Psoas muscle (tissue), 8 donors: ENCODE measurements around the gene TRAF3IP1. TPM values are rescaled to one million over a fixed set of nuclear protein-coding genes. Genes with fewer than 3 reads are reported as not detected.

ENCODE experiments used
- ATAC-seq, 4 donors: fragments of 200-7000 bp; cut with Tn5 transposase; one replicate each; pipeline ENCODE4 v1.9.1; 2020; ENCODE audit warnings: moderate library complexity in 3 of 4, mild to moderate bottlenecking in 2 of 4
- DNase-seq, 2 donors: peaks; one replicate each; pipeline ENCODE4 v3.0.0-alpha.2; 2020
- H3K27ac ChIP-seq: fragments of 200-600 bp; one replicate; pipeline ENCODE4 v1.8.0; 2022
- H3K27me3 ChIP-seq, 3 donors: fragments of 200-600 bp in 1 of 3; one replicate each; pipeline versions ENCODE4 v1.6.1 to v1.8.0; 2013 to 2022; ENCODE audit warnings: low read length in 2 of 3, mild to moderate bottlenecking in 2 of 3, moderate library complexity in 1 of 3; ENCODE audit not compliant: insufficient read depth in 3 of 3
- H3K36me3 ChIP-seq, 2 donors: fragments of 200-600 bp in 1 of 2; one replicate each; pipeline versions ENCODE4 v1.6.1 to v1.8.0; 2013 to 2022; ENCODE audit warnings: low read depth in 1 of 2, mild to moderate bottlenecking in 1 of 2, moderate library complexity in 1 of 2; ENCODE audit not compliant: insufficient read depth in 1 of 2
- H3K4me1 ChIP-seq: fragments of 200-600 bp; one replicate; pipeline ENCODE4 v1.8.0; 2022
- H3K4me3 ChIP-seq: fragments of 200-600 bp; one replicate; pipeline ENCODE4 v1.8.0; 2022; ENCODE audit warnings: mild to moderate bottlenecking
- H3K9me3 ChIP-seq: fragments of 200-600 bp; one replicate; pipeline ENCODE4 v1.8.0; 2022
- CTCF ChIP-seq: fragments of 200-600 bp; IDR thresholded peaks from one replicate; pipeline ENCODE4 v1.8.0; 2022; ENCODE audit warnings: antibody characterized with exemption
- WGBS, 3 donors: extraction: QIAGEN DNeasy Blood & Tissue Kit; methylation state at CpG; one replicate each; pipeline versions ENCODE4 v1.1.6 to v1.1.7; 2013; 5-methylcytosine and 5-hydroxymethylcytosine counted together
- intact Hi-C, 2 donors: fragments of 100-400 bp; cut with DNase I; formaldehyde crosslinking; loops; one replicate each; pipeline versions ENCODE4 v1.11.0 to v1.14.2; 2022
- polyA plus RNA-seq, 3 donors: library from polyadenylated mRNA; stranded (reverse); fragments of 200-250 nt; gene quantifications; one replicate each; pipeline ENCODE4 v1.2.3, GENCODE V29; 2013
- total RNA-seq, 4 donors: library from RNA; stranded (reverse); fragmentation: NEBNext Ultra II Directional in 2 of 4; extraction: Animal tissue kit (Norgen Biotek cat#: 25700) in 2 of 4; gene quantifications; one replicate each; pipeline versions ENCODE4 v1.2.1 to v1.2.4, GENCODE V29; 2021 to 2023
- donor health status: healthy with polysubstance abuse.
- donor health status: DM: no; HTN: no; CAD: no; lungs with moderate emphysema.
- donor health status: Bipolar disorder and iron deficiency.
- donor health status: healthy.
- donor health status: DM: yes; HTN: yes; CAD: no.
- donor health status: DM: no; HTN: no; CAD: no.
- donor health status: DM: no; HTN: no; CAD: no.
- donor health status: DM: yes; HTN: yes; CAD: no.

The TRAF3IP1 gene
- total and polyA plus RNA-seq, 7 donors, result 2.9 to 30.9 (median 16.3) TPM

GRCh38 chr2:238313991-238314350 lies 6.3 kb upstream of the TRAF3IP1 start:
- 46 to 77% (median 62%) methylated on average over 2 of the region's 2 CpGs for WGBS, 3 donors
- Histone ChIP-seq H3K9me3 (no peaks in the 10 kb centered on the region), H3K36me3 (no peaks in the 10 kb centered on the region), H3K27me3 (no peaks in the 10 kb centered on the region), H3K27ac (no peak overlapping the region), H3K4me1 (no peaks in the 10 kb centered on the region), H3K4me3 (no peak overlapping the region)
- TF ChIP-seq CTCF, result no peak
- DNase-seq, result no peak
- no peak for ATAC-seq
- intact Hi-C loops, result no loop called here

GRCh38 chr2:238314576-238314975 lies 5.7 kb upstream of the TRAF3IP1 start:
- Histone ChIP-seq H3K4me3 (no peak overlapping the region), H3K27me3 (no peaks in the 10 kb centered on the region), H3K4me1 (peaks cover 5% of the 10 kb centered on the region), H3K36me3 (no peaks in the 10 kb centered on the region), H3K9me3 (no peaks in the 10 kb centered on the region), H3K27ac (no peak overlapping the region)
- TF ChIP-seq CTCF, result no peak
- no peak for ATAC-seq
- no peak for DNase-seq
- intact Hi-C loops, result no loop called here
- 94 to 95% (median 95%) methylated on average over 8 of the region's 8 CpGs for WGBS, 3 donors

DNA sequence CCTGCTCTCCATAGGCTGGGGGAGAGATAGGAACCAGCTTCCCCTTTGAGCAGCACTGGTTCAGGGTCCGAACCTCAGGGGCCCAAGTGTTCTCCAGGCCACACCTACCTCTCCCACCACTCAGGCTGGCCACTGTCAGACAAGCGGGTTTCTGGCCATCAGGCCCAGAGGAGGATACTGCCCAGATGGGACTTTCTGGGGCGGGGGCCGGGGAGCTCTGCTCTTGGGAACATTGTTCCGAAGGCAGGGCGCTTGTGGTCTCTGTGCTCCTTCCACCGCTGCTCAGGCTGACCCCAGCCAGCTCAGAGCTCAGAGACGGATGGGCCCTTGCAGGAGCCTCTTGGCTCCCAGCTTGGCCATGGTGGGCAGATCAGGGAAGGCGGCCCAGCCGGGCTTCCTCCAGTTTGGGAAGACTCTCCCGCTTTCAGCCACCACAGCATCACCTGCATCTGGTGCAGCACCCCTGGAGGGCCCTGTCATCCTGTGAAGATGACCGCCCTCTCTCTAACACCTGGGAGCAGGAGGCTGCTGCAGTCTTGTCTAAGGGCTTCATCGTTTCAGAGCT lies 5.2 kb upstream of the TRAF3IP1 start:
- intact Hi-C loops, result no loop called here
- TF ChIP-seq CTCF, result no peak
- Histone ChIP-seq H3K4me3 (no peak overlapping the region), H3K27me3 (no peaks in the 10 kb centered on the region), H3K9me3 (no peaks in the 10 kb centered on the region), H3K27ac (no peak overlapping the region), H3K4me1 (peaks cover 5% of the 10 kb centered on the region), H3K36me3 (no peaks in the 10 kb centered on the region)
- ATAC-seq (no peak), DNase-seq (no peak)
- 97 to 98% (median 97%) methylated on average over 13 of the region's 13 CpGs for WGBS, 3 donors

DNA sequence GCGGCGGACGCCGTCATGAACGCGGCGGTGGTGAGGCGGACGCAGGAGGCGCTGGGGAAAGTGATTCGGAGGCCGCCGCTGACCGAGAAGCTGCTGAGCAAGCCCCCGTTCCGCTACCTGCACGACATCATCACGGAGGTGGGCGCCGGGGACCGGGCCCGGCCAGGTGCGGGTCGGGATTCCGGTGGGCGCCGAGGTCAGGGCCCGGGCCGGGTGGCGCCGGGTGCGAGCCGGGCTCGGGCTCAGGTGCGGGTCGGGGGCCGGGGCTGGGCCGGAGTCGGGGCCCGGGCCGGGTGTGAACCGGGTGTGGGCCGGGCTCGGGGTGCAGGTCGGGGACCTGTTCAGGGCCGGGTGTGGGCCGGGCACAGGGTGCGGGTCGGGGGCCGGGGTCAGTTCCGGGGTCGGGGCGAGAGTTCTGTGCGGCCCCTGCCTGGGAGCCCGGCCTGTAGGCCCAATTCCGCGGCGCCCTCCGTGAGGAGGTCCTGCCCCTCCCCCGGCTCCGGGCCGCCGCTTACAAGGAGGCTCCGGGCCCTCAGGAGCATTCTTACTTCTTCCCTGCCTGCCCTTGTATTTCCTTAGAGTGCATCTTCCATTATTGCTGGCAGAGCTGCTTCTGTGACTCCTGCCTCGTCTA lies 447 bp downstream of the TRAF3IP1 start:
- Histone ChIP-seq H3K27ac (peak overlapping the region; percentile 86), H3K36me3 (peaks cover 0 to 3% of the 10 kb centered on the region in 2 donors), H3K4me1 (peaks cover 33% of the 10 kb centered on the region), H3K9me3 (no peaks in the 10 kb centered on the region), H3K27me3 (no peaks in the 10 kb centered on the region), H3K4me3 (peak overlapping the region; percentile 82)
- WGBS, 3 donors, result 1% methylated on average over 28 to 65 of the region's 65 CpGs
- no peak for TF ChIP-seq CTCF
- no peak for DNase-seq
- intact Hi-C loops, result loop anchor here in 1 of 2 donors (1.0 kb wide), 1 partner anchor 16 kb away; no protein-coding TSS in a partner anchor
- no peak for ATAC-seq

DNA sequence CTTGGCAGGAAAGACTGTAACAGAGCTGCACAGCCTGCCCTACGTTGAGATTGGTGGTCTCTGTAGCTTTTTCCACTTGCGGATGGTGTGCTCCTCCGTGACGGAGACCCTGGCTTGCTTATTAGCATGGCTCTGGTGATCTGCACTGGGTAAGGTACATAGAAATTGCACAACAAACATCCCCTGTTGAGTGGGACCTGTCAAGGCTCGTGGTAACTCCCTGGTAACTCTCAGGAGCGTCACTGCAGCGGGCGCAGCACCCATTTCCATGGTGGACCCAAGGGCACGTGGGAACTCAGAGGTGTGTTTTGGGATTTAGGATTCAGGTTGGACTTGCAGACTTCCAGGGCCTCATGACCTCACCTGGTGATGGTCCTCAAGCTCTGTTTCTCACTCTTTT lies 1.1 kb downstream of the TRAF3IP1 start:
- Histone ChIP-seq H3K36me3 (peaks cover 0 to 8% of the 10 kb centered on the region in 2 donors), H3K27ac (peak overlapping the region; percentile 86), H3K4me1 (peaks cover 33% of the 10 kb centered on the region), H3K9me3 (no peaks in the 10 kb centered on the region), H3K27me3 (no peaks in the 10 kb centered on the region), H3K4me3 (peak overlapping the region; percentile 82)
- intact Hi-C loops, result no loop called here
- ATAC-seq (no peak), DNase-seq (no peak)
- WGBS, 3 donors, result 61 to 67% (median 62%) methylated on average over 9 of the region's 9 CpGs
- no peak for TF ChIP-seq CTCF
